G401.6 (cell line): ENCODE data around the gene CENPF.

Experiments
- FAIRE-seq: peaks from 2 replicates; lab custom pipeline; 2012; peaks lifted over from hg19 to GRCh38; lab: Jason Lieb, UNC

The CENPF gene

GRCh38 chr1:214617843-214618242 lies 14.8 kb downstream of the CENPF start:
- no peak for FAIRE-seq

DNA sequence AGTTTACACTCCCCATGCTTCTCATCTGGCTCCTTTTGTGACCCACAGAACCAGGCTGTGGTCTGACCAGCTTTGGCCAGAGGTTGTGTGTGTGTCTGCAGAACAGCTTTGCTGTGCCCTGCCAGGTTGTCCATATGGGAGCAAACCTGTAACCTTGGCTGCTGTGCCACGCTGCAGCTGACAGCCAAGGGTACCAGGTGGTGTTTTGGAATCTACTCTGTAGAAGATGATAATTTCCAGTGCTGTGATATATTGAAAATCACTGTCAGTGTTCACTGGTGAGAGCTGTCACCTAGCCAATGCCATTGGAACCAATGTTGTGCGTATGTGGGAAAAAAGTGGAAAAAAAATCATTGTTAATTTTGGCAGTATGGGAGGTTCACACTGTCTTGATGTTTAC lies 18.2 kb downstream of the CENPF start:
- FAIRE-seq, result no peak

- no peak for FAIRE-seq
Observed at GRCh38 chr1:214623430-214623829, 20.4 kb downstream of the CENPF start.

DNA sequence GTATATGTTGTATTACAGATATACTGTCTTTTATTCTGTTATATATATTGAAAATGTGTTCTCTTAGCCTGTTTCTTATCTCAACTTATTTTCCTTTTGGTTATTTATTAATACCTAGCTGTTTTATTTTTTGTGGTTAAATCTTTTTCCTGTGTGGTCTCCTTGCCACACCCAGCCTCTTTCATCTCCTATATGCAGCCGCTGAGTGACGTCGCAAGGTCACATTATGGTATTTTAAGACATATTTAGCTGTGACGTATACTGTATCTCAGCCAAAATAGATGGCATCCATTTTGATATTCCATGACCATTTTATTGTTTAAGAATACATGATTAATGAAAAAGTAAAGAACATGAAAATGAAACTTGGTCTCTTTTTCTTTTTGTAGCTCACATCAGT lies 29.1 kb downstream of the CENPF start:
- no peak for FAIRE-seq

GRCh38 chr1:214633686-214634085 lies 30.7 kb downstream of the CENPF start:
- no peak for FAIRE-seq

DNA sequence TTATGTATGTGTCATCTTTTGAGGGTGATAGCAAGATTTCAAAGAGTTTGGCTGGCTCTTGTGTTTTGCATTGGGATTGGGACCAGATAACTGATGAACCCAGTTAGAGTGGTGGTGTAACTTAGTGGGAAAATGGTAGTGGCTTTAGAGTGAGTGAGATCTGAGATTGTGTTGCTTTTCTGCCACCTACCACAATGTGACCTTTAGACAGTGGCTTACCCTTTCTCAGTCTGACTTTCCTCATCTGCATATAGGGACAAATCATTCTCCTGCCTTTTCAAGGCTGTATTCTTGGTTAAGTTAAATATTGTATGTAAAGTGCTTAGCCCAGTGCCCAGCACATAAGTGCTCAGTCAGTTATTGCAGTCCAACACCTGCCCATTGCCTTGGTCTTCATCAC lies 31.3 kb downstream of the CENPF start:
- no peak for FAIRE-seq

DNA sequence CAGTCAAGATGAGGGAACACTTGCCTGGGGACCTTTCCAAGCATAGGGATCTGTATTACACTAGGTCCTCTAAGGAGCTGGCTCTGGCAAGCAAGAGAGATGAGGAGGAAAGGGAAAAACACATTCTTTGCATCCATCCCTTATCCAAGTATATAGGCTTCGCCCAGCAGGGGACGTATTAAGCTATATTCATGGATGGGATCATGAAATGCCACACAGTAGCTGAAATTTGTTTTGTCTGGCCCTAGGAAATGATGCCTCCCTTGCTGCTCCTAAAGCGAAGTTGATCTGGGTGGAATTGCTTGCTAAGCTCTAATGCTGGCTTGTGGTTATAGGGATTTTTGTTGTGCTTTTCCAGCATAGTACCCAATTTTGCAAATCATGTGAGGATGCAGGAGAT lies 32.1 kb downstream of the CENPF start:
- FAIRE-seq, result no peak

DNA sequence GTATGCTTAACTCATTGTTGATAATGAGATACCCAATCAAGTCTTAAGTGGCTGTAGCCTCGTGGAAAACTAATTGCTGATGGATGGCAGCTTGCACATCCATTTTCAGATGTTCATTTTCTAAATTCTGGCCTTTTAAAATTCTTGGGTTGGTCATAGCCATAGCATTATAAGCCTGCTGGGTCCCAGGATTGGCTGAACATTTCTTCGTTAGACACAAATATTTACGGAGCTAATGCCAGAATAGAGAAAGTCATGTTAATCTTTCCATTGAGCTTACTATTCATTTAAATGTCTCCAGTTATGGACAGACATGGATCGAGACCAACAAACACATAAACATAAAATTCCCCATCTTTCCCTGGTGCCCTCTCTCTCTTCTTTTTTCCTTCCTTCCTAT lies 32.5 kb downstream of the CENPF start:
- FAIRE-seq, result no peak

DNA sequence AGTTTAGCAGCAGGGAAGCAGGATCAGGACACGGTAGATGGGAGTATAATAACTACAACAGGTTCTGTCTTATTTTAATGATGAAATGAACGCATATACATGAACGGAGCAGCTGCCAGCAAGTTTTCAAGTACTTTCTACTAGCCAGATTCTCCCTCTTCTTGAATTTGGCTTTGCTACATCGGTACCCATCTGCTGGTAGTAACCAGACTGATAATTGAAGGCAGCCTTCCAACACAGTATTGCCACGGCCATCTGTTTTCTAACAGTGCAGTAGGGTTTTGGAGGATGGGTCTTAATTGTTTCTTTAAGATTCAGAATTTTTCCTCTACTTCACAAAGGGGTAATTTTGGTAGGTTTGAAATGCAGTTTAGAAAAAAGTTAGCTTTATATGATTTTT lies 33.4 kb downstream of the CENPF start:
- no peak for FAIRE-seq

- no peak for FAIRE-seq
Observed at GRCh38 chr1:214637125-214637524, 34.1 kb downstream of the CENPF start.

DNA sequence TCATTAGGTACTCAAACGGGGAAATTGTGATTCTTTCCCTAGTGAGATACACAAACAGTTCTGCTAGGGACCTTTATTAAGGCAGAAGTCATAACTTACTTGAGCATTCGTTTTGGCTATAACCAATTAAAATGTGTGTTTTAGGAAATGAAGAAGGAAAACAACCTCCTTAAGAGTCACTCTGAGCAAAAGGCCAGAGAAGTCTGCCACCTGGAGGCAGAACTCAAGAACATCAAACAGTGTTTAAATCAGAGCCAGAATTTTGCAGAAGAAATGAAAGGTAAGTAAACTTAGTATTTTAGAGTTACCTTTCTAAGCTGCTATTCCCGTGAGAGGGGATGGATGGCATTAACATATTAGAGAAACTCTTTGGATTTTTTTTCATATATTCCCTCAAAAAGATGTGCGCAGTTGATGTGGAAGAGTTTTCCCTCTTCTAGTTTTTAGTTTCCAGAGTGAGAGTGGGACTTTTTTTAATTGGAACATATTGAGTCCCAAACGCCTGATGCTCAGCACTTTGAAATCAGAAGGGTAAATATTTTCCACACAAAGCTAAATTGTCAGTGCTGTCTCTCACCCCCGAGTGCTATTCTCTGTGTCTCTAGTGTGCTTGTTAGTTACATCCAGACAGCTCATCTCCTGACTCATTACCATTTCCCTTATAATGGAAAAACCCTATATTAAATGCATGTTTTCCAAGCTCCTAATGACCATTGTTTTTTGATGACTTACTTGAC lies 34.9 kb downstream of the CENPF start:
- peak; percentile 84 for FAIRE-seq

DNA sequence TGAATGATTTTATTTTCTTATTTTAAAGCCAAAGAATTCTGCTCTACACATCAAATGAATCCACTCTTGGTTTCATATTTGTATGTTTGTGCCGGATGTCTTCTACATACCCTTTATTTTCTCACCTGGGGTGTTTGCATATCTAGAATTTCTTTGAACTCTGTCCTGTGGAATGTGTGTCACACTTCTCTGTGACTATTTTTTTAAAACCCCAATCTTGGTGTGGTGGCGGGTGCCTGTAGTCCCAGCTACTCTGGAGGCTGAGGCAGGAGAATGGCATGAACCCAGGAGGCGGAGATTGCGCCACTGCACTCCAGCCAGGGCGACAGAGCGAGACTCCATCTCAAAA lies 35.4 kb downstream of the CENPF start:
- FAIRE-seq, result no peak

- no peak for FAIRE-seq
Observed at GRCh38 chr1:214638997-214639396, 36.0 kb downstream of the CENPF start.

DNA sequence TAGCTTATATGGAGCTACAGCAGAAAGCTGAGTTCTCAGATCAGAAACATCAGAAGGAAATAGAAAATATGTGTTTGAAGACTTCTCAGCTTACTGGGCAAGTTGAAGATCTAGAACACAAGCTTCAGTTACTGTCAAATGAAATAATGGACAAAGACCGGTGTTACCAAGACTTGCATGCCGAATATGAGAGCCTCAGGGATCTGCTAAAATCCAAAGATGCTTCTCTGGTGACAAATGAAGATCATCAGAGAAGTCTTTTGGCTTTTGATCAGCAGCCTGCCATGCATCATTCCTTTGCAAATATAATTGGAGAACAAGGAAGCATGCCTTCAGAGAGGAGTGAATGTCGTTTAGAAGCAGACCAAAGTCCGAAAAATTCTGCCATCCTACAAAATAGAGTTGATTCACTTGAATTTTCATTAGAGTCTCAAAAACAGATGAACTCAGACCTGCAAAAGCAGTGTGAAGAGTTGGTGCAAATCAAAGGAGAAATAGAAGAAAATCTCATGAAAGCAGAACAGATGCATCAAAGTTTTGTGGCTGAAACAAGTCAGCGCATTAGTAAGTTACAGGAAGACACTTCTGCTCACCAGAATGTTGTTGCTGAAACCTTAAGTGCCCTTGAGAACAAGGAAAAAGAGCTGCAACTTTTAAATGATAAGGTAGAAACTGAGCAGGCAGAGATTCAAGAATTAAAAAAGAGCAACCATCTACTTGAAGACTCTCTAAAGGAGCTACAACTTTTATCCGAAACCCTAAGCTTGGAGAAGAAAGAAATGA lies 37.6 kb downstream of the CENPF start:
- no peak for FAIRE-seq

- no peak for FAIRE-seq
Observed at GRCh38 chr1:214641214-214641895, 38.4 kb downstream of the CENPF start.

- FAIRE-seq, result no peak
Observed at GRCh38 chr1:214643030-214643429, 40.0 kb downstream of the CENPF start.

- no peak for FAIRE-seq
Observed at GRCh38 chr1:214645712-214646111, 42.7 kb downstream of the CENPF start.

GRCh38 chr1:214648801-214649200 lies 45.8 kb downstream of the CENPF start:
- no peak for FAIRE-seq

DNA sequence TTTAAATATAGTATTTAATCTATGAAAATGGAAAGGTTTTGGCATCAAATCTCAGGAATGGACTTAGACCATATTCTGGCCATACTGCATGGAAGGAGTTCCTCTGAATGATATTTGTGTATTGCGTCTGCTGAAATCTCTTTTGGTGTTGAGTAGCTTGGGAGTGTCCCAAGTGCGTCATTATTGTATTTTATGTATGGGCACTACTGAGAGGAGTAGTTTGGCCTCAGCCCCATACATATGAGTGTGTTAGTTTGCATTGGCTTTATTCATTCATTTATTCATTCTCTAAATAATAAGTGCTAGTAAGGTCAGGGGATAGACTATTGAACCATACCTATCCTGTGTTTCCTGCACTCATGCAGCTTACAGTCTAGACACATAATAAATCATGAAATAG lies 46.6 kb downstream of the CENPF start:
- FAIRE-seq, result no peak

DNA sequence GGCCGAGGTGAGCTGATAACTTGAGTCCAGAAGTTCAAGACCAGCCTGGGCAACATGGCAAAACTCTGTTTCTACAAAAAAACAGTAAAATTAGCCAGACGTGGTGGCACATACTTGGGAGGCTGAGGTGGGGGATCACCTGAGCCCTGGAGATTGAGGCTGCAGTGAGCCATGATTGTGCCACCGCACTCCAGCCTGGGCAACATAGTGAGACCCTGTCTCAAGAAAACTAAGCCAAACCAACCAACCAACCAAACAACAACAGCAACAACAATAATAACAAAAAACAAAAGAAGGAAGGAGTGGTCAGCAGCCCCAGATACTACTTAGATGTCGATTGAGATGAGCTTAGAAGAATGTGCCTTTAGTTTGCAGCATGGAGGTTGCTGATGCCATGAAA lies 47.7 kb downstream of the CENPF start:
- FAIRE-seq, result no peak

DNA sequence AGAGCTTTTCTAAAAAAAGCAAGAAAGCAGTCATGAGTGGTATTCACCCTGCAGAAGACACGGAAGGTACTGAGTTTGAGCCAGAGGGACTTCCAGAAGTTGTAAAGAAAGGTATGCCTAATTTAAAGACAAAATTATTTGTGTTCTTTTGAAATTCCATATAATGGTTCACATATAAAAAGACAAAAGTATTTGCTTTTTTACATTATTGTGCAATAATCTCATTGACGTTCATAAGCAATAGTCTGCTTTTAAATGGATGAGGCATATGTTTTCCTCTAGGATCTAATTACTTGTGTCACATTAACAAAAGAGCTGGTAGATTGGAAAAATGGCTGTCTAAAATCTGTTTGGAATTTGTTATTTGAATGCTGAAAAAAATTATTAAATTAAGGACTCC lies 54.3 kb downstream of the CENPF start:
- no peak for FAIRE-seq

DNA sequence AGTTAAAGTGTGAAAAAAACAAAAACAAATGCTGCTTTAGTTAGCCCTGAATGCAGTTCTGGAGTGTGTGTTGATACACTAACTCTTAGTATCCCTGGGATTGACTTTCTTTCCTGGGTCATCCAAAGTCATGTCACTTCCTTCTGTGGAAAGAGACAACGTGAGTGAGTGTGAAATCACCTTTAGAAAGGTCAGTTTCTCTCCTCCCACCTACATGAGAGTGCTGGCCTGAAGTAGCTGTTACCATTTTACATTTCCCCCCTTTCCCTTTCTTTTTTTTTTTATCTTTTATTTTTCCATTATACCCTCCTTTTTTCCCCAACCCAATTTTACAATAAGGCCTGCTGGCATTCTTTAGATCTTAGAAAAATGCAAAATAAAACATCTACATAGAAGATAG lies 55.2 kb downstream of the CENPF start:
- no peak for FAIRE-seq

DNA sequence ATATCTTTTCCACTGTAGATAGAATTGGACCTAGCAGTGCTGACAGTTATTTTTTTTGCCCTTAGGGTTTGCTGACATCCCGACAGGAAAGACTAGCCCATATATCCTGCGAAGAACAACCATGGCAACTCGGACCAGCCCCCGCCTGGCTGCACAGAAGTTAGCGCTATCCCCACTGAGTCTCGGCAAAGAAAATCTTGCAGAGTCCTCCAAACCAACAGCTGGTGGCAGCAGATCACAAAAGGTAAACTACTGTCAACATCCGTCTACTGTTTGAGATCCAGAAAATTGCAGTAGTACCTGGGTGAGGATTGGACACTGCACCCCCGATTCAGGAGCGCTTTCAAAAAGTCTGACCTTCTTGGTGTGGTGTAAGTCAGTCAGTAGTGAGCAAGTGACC lies 55.8 kb downstream of the CENPF start:
- no peak for FAIRE-seq

- no peak for FAIRE-seq
Observed at GRCh38 chr1:214660190-214660589, 57.2 kb downstream of the CENPF start.
